Neural cell (in vitro differentiated cells): ENCODE measurements around the gene IGBP1.

Experiments
- EZH2 ChIP-seq: fragments of 200-600, 300-800 bp; shearing (Covaris generic), sonication (generic); IDR thresholded peaks from 2 replicates; pipeline ENCODE4 v1.6.1; 2014; ENCODE audit warnings: antibody characterized with exemption, low read length, borderline replicate concordance, mild to moderate bottlenecking; ENCODE audit not compliant: insufficient read depth, poor library complexity, severe bottlenecking
- RAD21 ChIP-seq: fragments of 450-650 bp; conservative IDR thresholded peaks from 2 replicates; pipeline ENCODE4 v1.6.1; 2014; ENCODE audit warnings: antibody characterized with exemption, mild to moderate bottlenecking, moderate library complexity
- TF ChIP-seq, protein P1 (sequence below): fragments of 450-650 bp; IDR thresholded peaks from 2 replicates; pipeline ENCODE4 v1.5.1; 2014; ENCODE audit warnings: antibody characterized with exemption, mild to moderate bottlenecking, moderate library complexity; ENCODE audit not compliant: poor library complexity, severe bottlenecking

DNA sequence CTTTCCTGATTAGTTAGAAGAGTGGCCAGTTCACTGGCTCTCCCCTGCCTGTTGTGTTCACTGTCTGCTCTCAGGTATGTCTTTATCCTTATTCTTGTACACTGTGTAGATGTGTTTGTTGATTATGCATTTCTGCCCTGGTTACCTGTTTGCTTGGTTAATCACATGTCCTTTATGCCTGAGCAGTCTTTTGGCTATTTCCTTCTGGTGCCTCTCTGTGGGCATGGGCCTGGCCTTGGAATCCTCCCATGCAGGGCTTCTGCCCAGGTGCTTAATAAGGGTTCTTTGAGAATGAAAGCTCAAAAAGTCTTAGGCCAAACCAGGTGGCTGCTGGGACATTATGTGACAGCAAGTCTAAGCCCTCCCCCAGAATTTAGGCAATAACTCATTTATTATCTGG is 44.5 kb upstream of the IGBP1 start:
- TF ChIP-seq, protein P1, sequence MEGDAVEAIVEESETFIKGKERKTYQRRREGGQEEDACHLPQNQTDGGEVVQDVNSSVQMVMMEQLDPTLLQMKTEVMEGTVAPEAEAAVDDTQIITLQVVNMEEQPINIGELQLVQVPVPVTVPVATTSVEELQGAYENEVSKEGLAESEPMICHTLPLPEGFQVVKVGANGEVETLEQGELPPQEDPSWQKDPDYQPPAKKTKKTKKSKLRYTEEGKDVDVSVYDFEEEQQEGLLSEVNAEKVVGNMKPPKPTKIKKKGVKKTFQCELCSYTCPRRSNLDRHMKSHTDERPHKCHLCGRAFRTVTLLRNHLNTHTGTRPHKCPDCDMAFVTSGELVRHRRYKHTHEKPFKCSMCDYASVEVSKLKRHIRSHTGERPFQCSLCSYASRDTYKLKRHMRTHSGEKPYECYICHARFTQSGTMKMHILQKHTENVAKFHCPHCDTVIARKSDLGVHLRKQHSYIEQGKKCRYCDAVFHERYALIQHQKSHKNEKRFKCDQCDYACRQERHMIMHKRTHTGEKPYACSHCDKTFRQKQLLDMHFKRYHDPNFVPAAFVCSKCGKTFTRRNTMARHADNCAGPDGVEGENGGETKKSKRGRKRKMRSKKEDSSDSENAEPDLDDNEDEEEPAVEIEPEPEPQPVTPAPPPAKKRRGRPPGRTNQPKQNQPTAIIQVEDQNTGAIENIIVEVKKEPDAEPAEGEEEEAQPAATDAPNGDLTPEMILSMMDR: no peak
- TF ChIP-seq RAD21 (no peak), EZH2 (no peak)
